ENCODE results near the gene DCAF4.
"Not testable (repeated sequence)": the region's sequence is repeated elsewhere in the genome, so short reads cannot be mapped to it uniquely, and the experiment has no call there.

Gene DCAF4

GRCh38 chr14:72974661-72975060, 48.4 kb downstream of the DCAF4 start:
- DNase-seq = no peak

GRCh38 chr14:72975770-72976169, 49.5 kb downstream of the DCAF4 start:
- DNase-seq = no peak

GRCh38 chr14:72978856-72979255, 52.6 kb downstream of the DCAF4 start:
- DNase-seq = no peak

DNA sequence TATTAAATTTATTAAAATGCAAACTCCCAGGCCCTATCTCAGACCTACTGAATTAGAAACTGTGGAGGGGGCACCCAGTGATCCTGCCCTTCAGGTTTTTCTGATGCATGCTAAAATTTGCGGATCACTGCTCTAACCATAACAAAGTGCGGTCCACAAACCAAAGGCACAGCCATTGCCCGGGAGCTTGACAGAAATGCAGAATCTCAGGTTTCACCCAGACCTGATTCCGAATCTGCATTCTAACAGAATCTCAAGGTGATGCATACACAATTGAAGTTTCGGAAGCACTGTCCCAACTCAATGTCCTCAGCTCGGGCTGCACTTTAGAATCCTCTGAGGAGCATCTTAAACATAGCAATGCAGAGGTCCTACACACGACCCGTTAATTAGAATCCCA, 54.6 kb downstream of the DCAF4 start:
- no peak for DNase-seq

- DNase-seq = no peak
Measured at GRCh38 chr14:72982146-72982708, 56.0 kb downstream of the DCAF4 start.

DNA sequence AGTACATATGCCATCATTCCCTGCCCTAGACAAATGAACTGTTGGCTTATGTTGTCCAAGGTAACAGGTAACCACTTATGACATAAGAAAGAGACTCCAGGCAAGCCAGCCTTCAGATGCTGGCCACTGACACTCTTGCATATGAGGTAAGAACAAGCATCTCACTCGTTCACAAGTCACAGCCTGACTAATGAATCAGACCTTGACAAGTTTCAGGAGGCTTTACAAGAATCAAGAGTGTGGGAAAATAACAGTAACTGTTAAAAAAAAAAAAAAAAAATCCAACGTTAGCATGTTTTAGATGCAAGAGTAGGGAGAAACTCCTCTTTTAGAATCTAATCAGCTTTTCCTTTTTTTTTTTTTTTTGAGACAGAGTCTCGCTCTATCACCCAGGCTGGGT, 60.0 kb downstream of the DCAF4 start:
- DNase-seq = no peak

GRCh38 chr14:72986857-72987256, 60.6 kb downstream of the DCAF4 start:
- no peak for DNase-seq

GRCh38 chr14:72990171-72990570, 63.9 kb downstream of the DCAF4 start:
- no peak for DNase-seq

- no peak for DNase-seq
Measured at GRCh38 chr14:72996916-72997315, 70.7 kb downstream of the DCAF4 start.

DNA sequence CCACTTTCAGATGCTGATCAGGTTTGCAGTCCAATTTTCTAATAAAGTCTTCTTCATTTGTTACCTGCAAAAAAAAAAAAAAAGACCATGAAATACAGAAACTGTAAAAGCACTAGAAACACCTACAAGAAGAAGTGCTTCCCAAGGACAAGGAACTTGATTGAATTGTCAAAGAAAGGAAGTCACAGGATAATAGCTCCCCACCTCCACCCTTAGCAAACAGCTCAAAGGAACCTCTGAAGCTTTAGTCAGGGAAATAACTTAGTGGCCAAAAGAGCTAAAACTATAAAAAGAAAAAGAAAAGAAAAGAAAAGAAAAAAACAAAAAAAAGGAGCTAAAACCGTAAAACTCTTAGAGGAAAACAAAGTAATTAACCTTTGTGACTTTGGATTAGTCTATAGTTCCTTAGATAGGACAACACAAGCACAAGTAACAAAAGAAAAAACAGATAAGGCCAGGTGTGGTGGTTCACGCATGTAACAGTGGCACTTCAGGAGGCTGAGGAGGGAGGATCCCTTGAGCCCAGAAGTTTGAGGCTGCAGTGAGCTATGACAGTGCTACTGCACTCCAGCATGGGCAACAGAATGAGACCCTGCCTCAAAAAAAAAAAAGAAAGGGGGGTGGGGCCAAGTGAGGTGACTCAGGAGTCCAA, 72.1 kb downstream of the DCAF4 start:
- no peak for DNase-seq

- DNase-seq = no peak
Measured at GRCh38 chr14:72999316-72999715, 73.1 kb downstream of the DCAF4 start.

GRCh38 chr14:73000073-73000472, 73.8 kb downstream of the DCAF4 start:
- no peak for DNase-seq

DNA sequence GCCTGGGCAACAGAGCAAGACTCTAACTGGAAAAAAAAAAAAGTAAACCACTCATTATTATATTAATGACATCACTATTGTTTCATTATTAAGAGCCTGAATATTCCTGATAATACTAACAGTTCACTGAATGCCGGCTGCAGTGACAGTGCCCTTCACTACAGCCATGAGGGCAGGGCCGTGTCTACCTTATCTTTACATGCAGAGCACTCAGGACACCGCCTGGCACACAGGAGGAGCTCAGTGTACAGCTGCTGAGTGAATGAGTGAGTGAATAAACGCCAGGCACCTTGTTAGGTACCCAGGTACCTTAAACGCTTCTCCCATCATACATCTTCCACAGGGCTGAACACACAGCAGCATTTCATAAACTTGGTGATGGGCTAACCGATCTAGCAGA, 77.4 kb downstream of the DCAF4 start:
- no peak for DNase-seq

DNA sequence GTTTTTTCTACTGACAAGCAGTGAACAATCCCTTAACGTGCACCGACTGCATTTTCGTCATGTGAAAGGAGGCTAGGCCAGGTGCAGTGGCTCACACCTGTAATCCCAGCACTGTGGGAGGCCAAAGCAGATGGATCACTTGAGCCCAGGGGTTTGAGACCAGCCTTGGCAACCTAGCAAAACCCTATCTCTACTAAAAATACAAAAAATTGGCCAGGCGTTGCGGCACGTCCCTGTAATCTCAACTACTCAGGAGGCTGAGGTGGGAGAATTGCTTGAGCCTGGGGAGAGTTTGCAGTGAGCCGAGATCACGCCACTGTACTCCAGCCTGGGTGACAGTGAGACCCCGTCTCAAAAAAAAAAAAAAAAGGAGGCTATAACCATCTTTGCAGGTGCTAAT, 78.4 kb downstream of the DCAF4 start:
- not testable (repeated sequence) for DNase-seq

DNA sequence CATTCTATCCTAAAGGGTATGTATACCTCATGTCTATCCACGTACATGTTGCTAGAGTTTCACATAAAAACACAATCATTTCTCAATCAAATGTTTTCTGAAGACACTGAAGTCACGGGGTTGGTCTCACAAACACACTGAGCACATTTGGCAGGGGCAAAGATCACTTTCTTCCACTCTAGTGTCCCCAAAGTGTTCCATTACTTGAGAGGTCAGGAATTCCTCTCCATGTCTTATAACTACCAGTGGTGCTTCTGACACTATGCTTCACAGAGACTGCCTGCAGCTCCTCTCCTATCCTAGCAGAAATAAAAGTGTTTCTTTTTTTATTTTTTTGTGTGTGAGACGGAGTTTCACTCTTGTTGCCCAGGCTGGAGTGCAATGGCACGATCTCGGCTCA, 81.6 kb downstream of the DCAF4 start:
- DNase-seq = no peak

DNA sequence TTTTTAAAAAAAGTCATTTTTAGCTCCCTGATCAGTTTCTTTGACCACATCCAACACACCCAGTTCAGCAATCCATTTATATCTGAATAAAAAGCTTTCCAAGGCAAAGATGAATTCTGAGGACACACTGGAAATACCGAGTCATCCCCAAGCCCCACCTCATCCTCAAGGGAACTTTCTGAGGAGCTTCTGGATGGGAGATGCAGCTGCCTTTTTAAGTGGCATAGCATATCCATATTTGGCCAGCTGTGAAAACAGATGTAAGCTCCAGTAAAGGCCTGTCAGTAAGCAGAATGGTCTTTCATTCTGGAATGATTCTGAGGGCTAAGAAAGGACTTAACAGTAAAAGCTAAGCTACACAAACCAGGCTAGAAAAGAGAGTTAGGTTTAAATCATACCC, 82.2 kb downstream of the DCAF4 start:
- DNase-seq = no peak
